ENCODE data around the gene SPG11. TPM values are rescaled to one million over a fixed set of nuclear protein-coding genes. Genes with fewer than 3 reads are reported as not detected.

The SPG11 gene, protein sequence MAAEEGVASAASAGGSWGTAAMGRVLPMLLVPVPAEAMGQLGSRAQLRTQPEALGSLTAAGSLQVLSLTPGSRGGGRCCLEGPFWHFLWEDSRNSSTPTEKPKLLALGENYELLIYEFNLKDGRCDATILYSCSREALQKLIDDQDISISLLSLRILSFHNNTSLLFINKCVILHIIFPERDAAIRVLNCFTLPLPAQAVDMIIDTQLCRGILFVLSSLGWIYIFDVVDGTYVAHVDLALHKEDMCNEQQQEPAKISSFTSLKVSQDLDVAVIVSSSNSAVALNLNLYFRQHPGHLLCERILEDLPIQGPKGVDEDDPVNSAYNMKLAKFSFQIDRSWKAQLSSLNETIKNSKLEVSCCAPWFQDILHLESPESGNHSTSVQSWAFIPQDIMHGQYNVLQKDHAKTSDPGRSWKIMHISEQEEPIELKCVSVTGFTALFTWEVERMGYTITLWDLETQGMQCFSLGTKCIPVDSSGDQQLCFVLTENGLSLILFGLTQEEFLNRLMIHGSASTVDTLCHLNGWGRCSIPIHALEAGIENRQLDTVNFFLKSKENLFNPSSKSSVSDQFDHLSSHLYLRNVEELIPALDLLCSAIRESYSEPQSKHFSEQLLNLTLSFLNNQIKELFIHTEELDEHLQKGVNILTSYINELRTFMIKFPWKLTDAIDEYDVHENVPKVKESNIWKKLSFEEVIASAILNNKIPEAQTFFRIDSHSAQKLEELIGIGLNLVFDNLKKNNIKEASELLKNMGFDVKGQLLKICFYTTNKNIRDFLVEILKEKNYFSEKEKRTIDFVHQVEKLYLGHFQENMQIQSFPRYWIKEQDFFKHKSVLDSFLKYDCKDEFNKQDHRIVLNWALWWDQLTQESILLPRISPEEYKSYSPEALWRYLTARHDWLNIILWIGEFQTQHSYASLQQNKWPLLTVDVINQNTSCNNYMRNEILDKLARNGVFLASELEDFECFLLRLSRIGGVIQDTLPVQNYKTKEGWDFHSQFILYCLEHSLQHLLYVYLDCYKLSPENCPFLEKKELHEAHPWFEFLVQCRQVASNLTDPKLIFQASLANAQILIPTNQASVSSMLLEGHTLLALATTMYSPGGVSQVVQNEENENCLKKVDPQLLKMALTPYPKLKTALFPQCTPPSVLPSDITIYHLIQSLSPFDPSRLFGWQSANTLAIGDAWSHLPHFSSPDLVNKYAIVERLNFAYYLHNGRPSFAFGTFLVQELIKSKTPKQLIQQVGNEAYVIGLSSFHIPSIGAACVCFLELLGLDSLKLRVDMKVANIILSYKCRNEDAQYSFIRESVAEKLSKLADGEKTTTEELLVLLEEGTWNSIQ (N-terminal part only)
- polyA plus RNA-seq: 10 to 100 TPM; 33.5 to 63.8 (median 34.7) TPM
- long read RNA-seq, donor 1: 0 reads
- long read RNA-seq, donor 2, partial matches to known transcripts: 0 of 1 reads
- long read RNA-seq, donor 2, other reads (novel, unspliced or antisense): 0 of 1 reads
- long read RNA-seq, donor 3, partial matches to known transcripts: 5 of 6 reads
- long read RNA-seq, donor 3, other reads (novel, unspliced or antisense): 0 of 6 reads
- long read RNA-seq, donor 4: 0 reads
- long read RNA-seq, donor 5, partial matches to known transcripts: 0 of 1 reads
- long read RNA-seq, donor 5, other reads (novel, unspliced or antisense): 0 of 1 reads
- long read RNA-seq, donor 6, partial matches to known transcripts: 0 of 1 reads
- long read RNA-seq, donor 6, other reads (novel, unspliced or antisense): 0 of 1 reads
- long read RNA-seq, donor 7, partial matches to known transcripts: 781 of 3,303 reads
- long read RNA-seq, donor 7, other reads (novel, unspliced or antisense): 2,521 of 3,303 reads
- long read RNA-seq, donor 8: 0 reads
- long read RNA-seq, donor 9: 0 reads
- long read RNA-seq, donor 10, partial matches to known transcripts: 0 of 1 reads
- long read RNA-seq, donor 10, other reads (novel, unspliced or antisense): 0 of 1 reads

GRCh38 chr15:44663410-44664308, at the start of gene SPG11:
Gene SPG11 (minus strand): TSS chr15:44663662. CDS start chr15:44663647, 15 bp downstream.
- FAIRE-seq: no peak
- peak within 1 kb of the TSS; percentile 98 to 99 (median 98) for H3K27ac ChIP-seq (ENCODE audit: low read depth in 1 of 3, low read length in 2 of 3)
- peaks cover 0 to 3% (median 2%) of the 10 kb centered on the region in 3 donors for H3K4me1 ChIP-seq (ENCODE audit: control insufficient read depth in 3 of 3, insufficient read depth in 2 of 3, low read depth in 1 of 3, low read length in 2 of 3)
- peaks cover 0 to 5% (median 4%) of the 10 kb centered on the region in 3 donors for H3K36me3 ChIP-seq (ENCODE audit: control insufficient read depth in 3 of 3, insufficient read depth in 2 of 3, low read depth in 1 of 3, low read length in 3 of 3)
- WGBS, 3 donors: 6 to 8% (median 7%) methylated on average over 44 to 53 of the region's 53 CpGs
- peak within 1 kb of the TSS; percentile 86 to 97 (median 88) for H3K4me3 ChIP-seq (ENCODE audit: low read depth in 1 of 3, low read length in 3 of 3)
- no peaks in the 10 kb centered on the region for H3K27me3 ChIP-seq (ENCODE audit: control insufficient read depth in 3 of 3, insufficient read depth in 3 of 3, low read length in 3 of 3)
- H3K9me3 ChIP-seq (ENCODE audit: control insufficient read depth in 2 of 2, insufficient read depth in 1 of 2, low read depth in 1 of 2, low read length in 1 of 2): no peaks in the 10 kb centered on the region
- DNase-seq: peak; percentile 99

DNA sequence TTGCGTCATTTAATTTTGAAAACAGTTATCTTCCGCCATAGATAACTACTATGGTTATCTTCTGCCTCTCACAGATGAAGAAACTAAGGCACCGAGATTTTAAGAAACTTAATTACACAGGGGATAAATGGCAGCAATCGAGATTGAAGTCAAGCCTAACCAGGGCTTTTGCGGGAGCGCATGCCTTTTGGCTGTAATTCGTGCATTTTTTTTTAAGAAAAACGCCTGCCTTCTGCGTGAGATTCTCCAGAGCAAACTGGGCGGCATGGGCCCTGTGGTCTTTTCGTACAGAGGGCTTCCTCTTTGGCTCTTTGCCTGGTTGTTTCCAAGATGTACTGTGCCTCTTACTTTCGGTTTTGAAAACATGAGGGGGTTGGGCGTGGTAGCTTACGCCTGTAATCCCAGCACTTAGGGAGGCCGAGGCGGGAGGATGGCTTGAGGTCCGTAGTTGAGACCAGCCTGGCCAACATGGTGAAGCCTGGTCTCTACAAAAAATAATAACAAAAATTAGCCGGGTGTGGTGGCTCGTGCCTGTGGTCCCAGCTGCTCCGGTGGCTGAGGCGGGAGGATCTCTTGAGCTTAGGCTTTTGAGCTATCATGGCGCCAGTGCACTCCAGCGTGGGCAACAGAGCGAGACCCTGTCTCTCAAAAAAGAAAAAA, 49.0 kb upstream of the SPG11 start:
- peaks cover 8 to 18% (median 16%) of the 10 kb centered on the region in 3 donors for H3K36me3 ChIP-seq (ENCODE audit: control insufficient read depth in 3 of 3, insufficient read depth in 2 of 3, low read depth in 1 of 3, low read length in 3 of 3)
- FAIRE-seq (no peak), DNase-seq (peak; percentile 88 to 92)
- peaks cover 9 to 28% (median 11%) of the 10 kb centered on the region in 3 donors for H3K4me1 ChIP-seq (ENCODE audit: control insufficient read depth in 3 of 3, insufficient read depth in 2 of 3, low read depth in 1 of 3, low read length in 2 of 3)
- H3K27me3 ChIP-seq (ENCODE audit: control insufficient read depth in 3 of 3, insufficient read depth in 3 of 3, low read length in 3 of 3): no peaks in the 10 kb centered on the region
- H3K9me3 ChIP-seq (ENCODE audit: control insufficient read depth in 2 of 2, insufficient read depth in 1 of 2, low read depth in 1 of 2, low read length in 1 of 2): peaks cover 0 to under 1% of the 10 kb centered on the region in 2 donors
- peak overlapping the region; percentile 91 to 100 (median 97) for H3K27ac ChIP-seq (ENCODE audit: low read depth in 1 of 3, low read length in 2 of 3)
- H3K4me3 ChIP-seq (ENCODE audit: low read depth in 1 of 3, low read length in 3 of 3): peak overlapping the region; percentile 62 to 96 (median 79)
- WGBS, 3 donors: 0 to 5% (median 1%) methylated on average over 24 of the region's 24 CpGs

DNA sequence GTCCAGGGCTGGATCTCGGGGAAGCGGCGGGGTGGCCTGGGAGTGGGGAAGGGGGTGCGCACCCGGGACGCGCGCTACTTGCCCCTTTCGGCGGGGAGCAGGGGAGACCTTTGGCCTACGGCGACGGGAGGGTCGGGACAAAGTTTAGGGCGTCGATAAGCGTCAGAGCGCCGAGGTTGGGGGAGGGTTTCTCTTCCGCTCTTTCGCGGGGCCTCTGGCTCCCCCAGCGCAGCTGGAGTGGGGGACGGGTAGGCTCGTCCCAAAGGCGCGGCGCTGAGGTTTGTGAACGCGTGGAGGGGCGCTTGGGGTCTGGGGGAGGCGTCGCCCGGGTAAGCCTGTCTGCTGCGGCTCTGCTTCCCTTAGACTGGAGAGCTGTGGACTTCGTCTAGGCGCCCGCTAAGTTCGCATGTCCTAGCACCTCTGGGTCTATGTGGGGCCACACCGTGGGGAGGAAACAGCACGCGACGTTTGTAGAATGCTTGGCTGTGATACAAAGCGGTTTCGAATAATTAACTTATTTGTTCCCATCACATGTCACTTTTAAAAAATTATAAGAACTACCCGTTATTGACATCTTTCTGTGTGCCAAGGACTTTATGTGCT, 48.4 kb upstream of the SPG11 start:
- no peak for FAIRE-seq
- H3K4me1 ChIP-seq (ENCODE audit: control insufficient read depth in 3 of 3, insufficient read depth in 2 of 3, low read depth in 1 of 3, low read length in 2 of 3): peaks cover 8 to 32% (median 11%) of the 10 kb centered on the region in 3 donors

GRCh38 chr15:44711096-44711742, 47.8 kb upstream of the SPG11 start, which contains the start of the genes B2M and PATL2:
Gene B2M (plus strand): TSS chr15:44711517. CDS start chr15:44711547, 30 bp downstream.
Gene PATL2 (minus strand): TSS chr15:44711323. CDS start chr15:44676490, 34,833 bp downstream.
- 0 to 1% (median 0%) methylated on average over 37 of the region's 37 CpGs for WGBS, 3 donors
- FAIRE-seq (no peak), DNase-seq (peak; percentile 98)
- Histone ChIP-seq H3K4me3 (ENCODE audit: low read depth in 1 of 3, low read length in 3 of 3) (peak within 1 kb of the TSS; percentile 62 to 96 (median 79)), H3K9me3 (ENCODE audit: control insufficient read depth in 2 of 2, insufficient read depth in 1 of 2, low read depth in 1 of 2, low read length in 1 of 2) (no peaks in the 10 kb centered on the region), H3K27me3 (ENCODE audit: control insufficient read depth in 3 of 3, insufficient read depth in 3 of 3, low read length in 3 of 3) (no peaks in the 10 kb centered on the region), H3K27ac (ENCODE audit: low read depth in 1 of 3, low read length in 2 of 3) (peak within 1 kb of the TSS; percentile 91 to 100 (median 97)), H3K4me1 (ENCODE audit: control insufficient read depth in 3 of 3, insufficient read depth in 2 of 3, low read depth in 1 of 3, low read length in 2 of 3) (peaks cover 10 to 39% (median 11%) of the 10 kb centered on the region in 3 donors), H3K36me3 (ENCODE audit: control insufficient read depth in 3 of 3, insufficient read depth in 2 of 3, low read depth in 1 of 3, low read length in 3 of 3) (peaks cover 8 to 10% (median 9%) of the 10 kb centered on the region in 3 donors)

More for the DNA sequence above, 48.4 kb upstream of the SPG11 start:
- peak overlapping the region; percentile 62 to 96 (median 79) for H3K4me3 ChIP-seq (ENCODE audit: low read depth in 1 of 3, low read length in 3 of 3)
- 0% methylated on average over 45 to 46 of the region's 46 CpGs for WGBS, 3 donors
- no peaks in the 10 kb centered on the region for H3K9me3 ChIP-seq (ENCODE audit: control insufficient read depth in 2 of 2, insufficient read depth in 1 of 2, low read depth in 1 of 2, low read length in 1 of 2)
- peaks cover 8 to 16% (median 13%) of the 10 kb centered on the region in 3 donors for H3K36me3 ChIP-seq (ENCODE audit: control insufficient read depth in 3 of 3, insufficient read depth in 2 of 3, low read depth in 1 of 3, low read length in 3 of 3)
- peak overlapping the region; percentile 91 to 100 (median 97) for H3K27ac ChIP-seq (ENCODE audit: low read depth in 1 of 3, low read length in 2 of 3)
- peak; percentile 83 to 90 for DNase-seq
- no peaks in the 10 kb centered on the region for H3K27me3 ChIP-seq (ENCODE audit: control insufficient read depth in 3 of 3, insufficient read depth in 3 of 3, low read length in 3 of 3)

- Histone ChIP-seq H3K9me3 (ENCODE audit: control insufficient read depth in 2 of 2, insufficient read depth in 1 of 2, low read depth in 1 of 2, low read length in 1 of 2) (no peaks in the 10 kb centered on the region), H3K4me3 (ENCODE audit: low read depth in 1 of 3, low read length in 3 of 3) (peak overlapping the region; percentile 62 to 79 (median 68)), H3K4me1 (ENCODE audit: control insufficient read depth in 3 of 3, insufficient read depth in 2 of 3, low read depth in 1 of 3, low read length in 2 of 3) (peaks cover 6 to 41% (median 7%) of the 10 kb centered on the region in 3 donors), H3K27ac (ENCODE audit: low read depth in 1 of 3, low read length in 2 of 3) (peak overlapping the region; percentile 91 to 97 (median 91)), H3K27me3 (ENCODE audit: control insufficient read depth in 3 of 3, insufficient read depth in 3 of 3, low read length in 3 of 3) (no peaks in the 10 kb centered on the region), H3K36me3 (ENCODE audit: control insufficient read depth in 3 of 3, insufficient read depth in 2 of 3, low read depth in 1 of 3, low read length in 3 of 3) (peaks cover 3 to 6% (median 4%) of the 10 kb centered on the region in 3 donors)
- 19 to 21% (median 20%) methylated on average over 11 of the region's 11 CpGs for WGBS, 3 donors
- FAIRE-seq (no peak), DNase-seq (peak; percentile 41 to 54)
Measured at GRCh38 chr15:44710236-44711095, 47.0 kb upstream of the SPG11 start.

All from small intestine (tissue), 16 donors.